Activated CD8-positive, alpha-beta memory T cell treated with anti-CD3 and anti-CD28 coated beads, Interleukin-2, amount 10 ng/mL, durations not matched to agents 7 days and 5 days (primary cell): Measurements from ENCODE around the gene CELF2. TPM values are rescaled to one million over a fixed set of nuclear protein-coding genes. Genes with fewer than 3 reads are reported as not detected.

ENCODE experiments used
- ATAC-seq: fragments of 150-1000 bp; cut with Tn5 transposase; one replicate; pipeline ENCODE4 v1.10.0; 2021; ENCODE audit warnings: moderate library complexity
- CTCF ChIA-PET: fragments of 350-600 bp; sonication (Branson Sonifier 250); formaldehyde crosslinking; loops from one replicate; lab custom pipeline; 2021; ENCODE audit warnings: antibody characterized with exemption; lab: Charles Lee
- DNase-seq: peaks from one replicate; pipeline ENCODE4 v3.0.0-alpha.2; 2020
- H3K27ac Mint-ChIP-seq: one replicate; pipeline ENCODE4 v1.8.0; 2021; ENCODE audit warnings: mild to moderate bottlenecking, mixed read lengths
- H3K27me3 Mint-ChIP-seq: one replicate; pipeline ENCODE4 v1.8.0; 2021; ENCODE audit warnings: mixed read lengths
- H3K36me3 Mint-ChIP-seq: one replicate; pipeline ENCODE4 v1.8.0; 2021; ENCODE audit warnings: mild to moderate bottlenecking, mixed read lengths
- H3K4me1 Mint-ChIP-seq: one replicate; pipeline ENCODE4 v1.8.0; 2021; ENCODE audit warnings: mixed read lengths
- H3K4me3 Mint-ChIP-seq: one replicate; pipeline ENCODE4 v1.8.0; 2021; ENCODE audit warnings: mild to moderate bottlenecking, moderate library complexity, mixed read lengths
- H3K9me3 Mint-ChIP-seq: one replicate; pipeline ENCODE4 v1.8.0; 2022; ENCODE audit warnings: low read depth, mixed read lengths
- total RNA-seq, 2 experiments: library from RNA; stranded (reverse); gene quantifications; one replicate each; pipeline ENCODE4 v1.2.3, GENCODE V29; 2021

CELF2 gene
- total RNA-seq, 2 experiments from 2014 or later = 205 to 219 TPM

- CTCF ChIA-PET = interaction anchor here (0.7 kb wide), 1 partner anchor 9 kb away, joined by 3 read pairs; no protein-coding TSS in a partner anchor
- no peak overlapping the region for H3K27ac Mint-ChIP-seq
- no peaks in the 10 kb centered on the region for H3K4me1 Mint-ChIP-seq
- ATAC-seq (no peak), DNase-seq (no peak)
- H3K27me3 Mint-ChIP-seq = no peaks in the 10 kb centered on the region
- H3K4me3 Mint-ChIP-seq = no peak overlapping the region
- no peaks in the 10 kb centered on the region for H3K9me3 Mint-ChIP-seq
- H3K36me3 Mint-ChIP-seq = no peaks in the 10 kb centered on the region
Measured at GRCh38 chr10:11378835-11379234, 361.2 kb downstream of the CELF2 start.

- Mint-ChIP-seq H3K27ac (no peak overlapping the region), H3K4me3 (no peak overlapping the region), H3K9me3 (no peaks in the 10 kb centered on the region), H3K36me3 (no peaks in the 10 kb centered on the region), H3K4me1 (no peaks in the 10 kb centered on the region), H3K27me3 (peaks cover 5% of the 10 kb centered on the region)
- DNase-seq (no peak), ATAC-seq (no peak)
- CTCF ChIA-PET = no interaction called here
Measured at GRCh38 chr10:11379771-11380170, 362.1 kb downstream of the CELF2 start.

GRCh38 chr10:11381023-11381422 is 363.4 kb downstream of the CELF2 start:
- peaks cover 7% of the 10 kb centered on the region for H3K27me3 Mint-ChIP-seq
- H3K9me3 Mint-ChIP-seq = no peaks in the 10 kb centered on the region
- DNase-seq = no peak
- H3K4me1 Mint-ChIP-seq = no peaks in the 10 kb centered on the region
- H3K36me3 Mint-ChIP-seq = no peaks in the 10 kb centered on the region
- H3K27ac Mint-ChIP-seq = no peak overlapping the region
- H3K4me3 Mint-ChIP-seq = no peak overlapping the region
- no peak for ATAC-seq
- CTCF ChIA-PET = no interaction called here

GRCh38 chr10:11381511-11381910 is 363.8 kb downstream of the CELF2 start:
- CTCF ChIA-PET = no interaction called here
- H3K27ac Mint-ChIP-seq = no peak overlapping the region
- peaks cover 7% of the 10 kb centered on the region for H3K27me3 Mint-ChIP-seq
- DNase-seq (no peak), ATAC-seq (no peak)
- H3K36me3 Mint-ChIP-seq = no peaks in the 10 kb centered on the region
- no peaks in the 10 kb centered on the region for H3K9me3 Mint-ChIP-seq
- H3K4me1 Mint-ChIP-seq = no peaks in the 10 kb centered on the region
- H3K4me3 Mint-ChIP-seq = no peak overlapping the region

- CTCF ChIA-PET = no interaction called here
- Mint-ChIP-seq H3K9me3 (no peaks in the 10 kb centered on the region), H3K27ac (no peak overlapping the region), H3K4me1 (no peaks in the 10 kb centered on the region), H3K4me3 (no peak overlapping the region), H3K27me3 (peaks cover 7% of the 10 kb centered on the region), H3K36me3 (no peaks in the 10 kb centered on the region)
- DNase-seq (no peak), ATAC-seq (no peak)
Measured at GRCh38 chr10:11382187-11382586, 364.5 kb downstream of the CELF2 start.

- H3K4me3 Mint-ChIP-seq = no peak overlapping the region
- CTCF ChIA-PET = no interaction called here
- peaks cover 7% of the 10 kb centered on the region for H3K27me3 Mint-ChIP-seq
- H3K9me3 Mint-ChIP-seq = no peaks in the 10 kb centered on the region
- no peak overlapping the region for H3K27ac Mint-ChIP-seq
- H3K4me1 Mint-ChIP-seq = no peaks in the 10 kb centered on the region
- ATAC-seq (no peak), DNase-seq (no peak)
- no peaks in the 10 kb centered on the region for H3K36me3 Mint-ChIP-seq
Measured at GRCh38 chr10:11386044-11386443, 368.4 kb downstream of the CELF2 start.
